CD4-positive, alpha-beta T cell treated with Interleukin-6 for 4 hours (primary cell): ENCODE results near the gene ATP8B2.
"Not testable (repeated sequence)": the region's sequence is repeated elsewhere in the genome, so short reads cannot be mapped to it uniquely, and the experiment has no call there.

Source experiments
- DNase-seq: peaks from one replicate; pipeline ENCODE4 v3.0.0-alpha.2; 2020; ENCODE audit warnings: mixed read lengths

Gene ATP8B2, protein sequence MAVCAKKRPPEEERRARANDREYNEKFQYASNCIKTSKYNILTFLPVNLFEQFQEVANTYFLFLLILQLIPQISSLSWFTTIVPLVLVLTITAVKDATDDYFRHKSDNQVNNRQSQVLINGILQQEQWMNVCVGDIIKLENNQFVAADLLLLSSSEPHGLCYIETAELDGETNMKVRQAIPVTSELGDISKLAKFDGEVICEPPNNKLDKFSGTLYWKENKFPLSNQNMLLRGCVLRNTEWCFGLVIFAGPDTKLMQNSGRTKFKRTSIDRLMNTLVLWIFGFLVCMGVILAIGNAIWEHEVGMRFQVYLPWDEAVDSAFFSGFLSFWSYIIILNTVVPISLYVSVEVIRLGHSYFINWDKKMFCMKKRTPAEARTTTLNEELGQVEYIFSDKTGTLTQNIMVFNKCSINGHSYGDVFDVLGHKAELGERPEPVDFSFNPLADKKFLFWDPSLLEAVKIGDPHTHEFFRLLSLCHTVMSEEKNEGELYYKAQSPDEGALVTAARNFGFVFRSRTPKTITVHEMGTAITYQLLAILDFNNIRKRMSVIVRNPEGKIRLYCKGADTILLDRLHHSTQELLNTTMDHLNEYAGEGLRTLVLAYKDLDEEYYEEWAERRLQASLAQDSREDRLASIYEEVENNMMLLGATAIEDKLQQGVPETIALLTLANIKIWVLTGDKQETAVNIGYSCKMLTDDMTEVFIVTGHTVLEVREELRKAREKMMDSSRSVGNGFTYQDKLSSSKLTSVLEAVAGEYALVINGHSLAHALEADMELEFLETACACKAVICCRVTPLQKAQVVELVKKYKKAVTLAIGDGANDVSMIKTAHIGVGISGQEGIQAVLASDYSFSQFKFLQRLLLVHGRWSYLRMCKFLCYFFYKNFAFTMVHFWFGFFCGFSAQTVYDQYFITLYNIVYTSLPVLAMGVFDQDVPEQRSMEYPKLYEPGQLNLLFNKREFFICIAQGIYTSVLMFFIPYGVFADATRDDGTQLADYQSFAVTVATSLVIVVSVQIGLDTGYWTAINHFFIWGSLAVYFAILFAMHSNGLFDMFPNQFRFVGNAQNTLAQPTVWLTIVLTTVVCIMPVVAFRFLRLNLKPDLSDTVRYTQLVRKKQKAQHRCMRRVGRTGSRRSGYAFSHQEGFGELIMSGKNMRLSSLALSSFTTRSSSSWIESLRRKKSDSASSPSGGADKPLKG

GRCh38 chr1:154324669-154325582, at the start of gene ATP8B2:
Gene ATP8B2 (plus strand): TSS chr1:154325525. CDS start chr1:154328142, 2,617 bp downstream.
- peak; percentile 85 for DNase-seq

DNA sequence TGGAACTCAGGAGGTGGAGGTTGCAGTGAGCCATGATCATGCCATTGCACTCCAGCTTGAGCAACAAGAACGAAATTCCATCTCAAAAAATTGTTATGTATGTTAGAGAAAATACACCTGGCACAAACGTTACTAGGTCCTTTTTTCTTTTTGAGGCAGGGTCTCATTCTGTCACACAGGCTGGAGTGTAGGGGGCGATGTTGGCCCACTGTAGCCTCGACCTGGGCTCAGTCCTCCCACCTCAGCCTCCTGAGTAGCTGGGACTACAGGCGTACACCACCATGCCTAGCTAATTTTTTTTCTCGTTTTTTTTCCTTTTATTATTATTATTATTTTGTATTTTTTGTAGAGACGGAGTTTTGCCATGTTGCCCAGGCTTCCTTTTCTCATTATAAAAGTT, 48.5 kb upstream of the ATP8B2 start:
- DNase-seq, result peak; percentile 42

DNA sequence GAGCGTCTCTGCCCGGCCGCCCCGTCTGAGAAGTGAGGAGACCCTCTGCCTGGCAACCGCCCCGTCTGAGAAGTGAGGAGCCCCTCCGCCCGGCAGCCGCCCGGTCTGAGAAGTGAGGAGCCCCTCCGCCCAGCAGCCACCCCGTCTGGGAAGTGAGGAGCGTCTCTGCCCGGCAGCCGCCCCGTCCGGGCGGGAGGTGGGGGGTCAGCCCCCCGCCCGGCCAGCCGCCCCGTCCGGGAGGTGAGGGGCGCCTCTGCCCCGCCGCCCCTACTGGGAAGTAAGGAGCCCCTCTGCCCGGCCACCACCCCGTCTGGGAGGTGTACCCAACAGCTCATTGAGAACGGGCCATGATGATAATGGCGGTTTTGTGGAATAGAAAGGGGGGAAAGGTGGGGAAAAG, 37.7 kb upstream of the ATP8B2 start:
- not testable (repeated sequence) for DNase-seq

DNA sequence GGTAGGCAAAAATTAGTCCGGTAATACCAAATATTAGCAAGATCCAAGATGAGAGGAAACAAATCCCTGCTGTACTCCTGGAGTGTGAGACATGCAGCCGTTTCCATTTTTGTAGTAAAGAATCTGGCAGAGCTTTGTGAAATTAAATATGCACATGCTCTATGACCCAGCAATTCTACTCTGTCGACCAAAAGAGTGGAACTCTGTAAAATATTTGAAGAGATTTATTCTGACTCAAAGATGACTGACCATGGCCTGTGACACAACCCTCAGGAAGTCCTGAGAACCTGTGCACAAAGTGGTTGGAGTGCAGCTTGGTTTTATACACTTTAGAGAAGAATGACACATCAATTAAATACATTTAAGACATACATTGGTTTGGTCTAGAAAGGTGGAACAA, 36.7 kb upstream of the ATP8B2 start:
- DNase-seq, result no peak

DNA sequence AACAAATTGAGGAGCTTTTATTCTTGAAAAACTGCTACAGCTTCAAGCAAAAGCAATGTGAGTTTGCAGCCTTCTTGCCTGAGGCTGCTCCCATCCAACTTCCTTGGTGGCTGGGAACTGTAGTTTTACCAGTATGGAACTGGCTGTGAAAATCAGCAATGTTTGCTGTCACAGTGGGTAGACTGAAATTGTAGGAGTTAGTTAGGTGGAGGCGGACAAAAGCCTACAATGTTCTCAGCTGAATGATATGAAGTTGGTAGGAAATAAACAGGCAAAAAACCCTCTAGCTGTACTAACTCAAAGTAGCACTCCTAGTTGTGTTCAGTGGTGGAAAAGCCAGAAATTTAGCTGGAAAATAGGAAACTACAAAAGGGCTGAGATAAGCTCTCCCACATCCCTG, 34.4 kb upstream of the ATP8B2 start:
- no peak for DNase-seq

DNA sequence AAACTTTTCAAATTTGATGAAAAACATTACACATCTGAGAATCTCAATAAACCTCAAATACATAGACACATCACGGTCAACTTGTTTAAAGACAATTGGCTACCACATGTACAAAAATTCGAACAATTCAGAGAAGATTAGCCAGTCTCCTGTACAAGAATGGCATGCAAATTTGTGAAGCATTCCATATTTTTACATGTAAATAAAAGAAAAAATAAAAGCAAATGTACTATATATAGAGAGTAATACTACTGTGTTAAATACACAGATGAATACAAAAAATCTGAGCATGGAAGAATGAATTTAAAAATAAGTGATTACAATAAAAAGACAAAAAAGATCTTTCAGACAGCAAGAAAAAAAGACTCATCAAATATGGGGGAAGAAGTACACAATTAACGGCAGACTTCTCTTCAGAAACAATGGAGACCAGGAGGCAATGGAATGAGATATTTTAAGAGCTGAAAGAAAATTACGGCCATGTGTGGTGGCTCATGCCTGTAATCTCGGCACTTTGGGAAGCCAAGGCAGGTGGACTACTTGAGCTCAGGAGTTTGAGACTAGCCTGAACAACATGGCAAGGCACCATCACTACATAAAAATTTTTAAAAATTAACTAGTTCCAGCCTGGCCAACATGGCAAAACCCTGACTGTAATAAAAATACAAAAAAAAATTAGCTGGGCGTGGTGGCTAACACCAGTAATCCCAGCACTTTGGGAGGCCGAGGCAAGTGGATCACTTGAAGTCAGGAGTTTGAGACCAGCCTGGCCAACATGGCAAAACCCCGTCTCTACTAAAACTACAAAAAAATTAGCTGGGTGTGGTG, 29.7 kb upstream of the ATP8B2 start:
- no peak for DNase-seq

DNA sequence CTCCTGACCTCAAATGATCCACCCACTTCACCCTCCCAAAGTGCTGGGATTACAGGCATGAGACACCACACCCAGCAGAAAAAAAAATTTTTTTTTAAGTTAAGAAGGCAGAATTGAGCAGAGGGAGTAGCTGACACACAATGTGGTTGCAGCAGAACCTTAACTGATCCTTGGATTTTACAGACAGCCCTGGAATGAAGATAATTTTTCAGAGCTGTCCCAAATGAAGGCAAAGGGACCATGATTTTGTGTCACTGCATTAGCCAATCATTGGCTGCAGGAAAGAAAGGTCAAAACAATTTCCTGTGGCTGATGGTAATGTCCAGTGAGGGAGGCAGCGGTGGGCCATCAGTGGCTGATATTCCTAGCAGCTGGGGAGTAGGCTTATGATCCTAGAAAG, 23.7 kb upstream of the ATP8B2 start:
- no peak for DNase-seq

DNA sequence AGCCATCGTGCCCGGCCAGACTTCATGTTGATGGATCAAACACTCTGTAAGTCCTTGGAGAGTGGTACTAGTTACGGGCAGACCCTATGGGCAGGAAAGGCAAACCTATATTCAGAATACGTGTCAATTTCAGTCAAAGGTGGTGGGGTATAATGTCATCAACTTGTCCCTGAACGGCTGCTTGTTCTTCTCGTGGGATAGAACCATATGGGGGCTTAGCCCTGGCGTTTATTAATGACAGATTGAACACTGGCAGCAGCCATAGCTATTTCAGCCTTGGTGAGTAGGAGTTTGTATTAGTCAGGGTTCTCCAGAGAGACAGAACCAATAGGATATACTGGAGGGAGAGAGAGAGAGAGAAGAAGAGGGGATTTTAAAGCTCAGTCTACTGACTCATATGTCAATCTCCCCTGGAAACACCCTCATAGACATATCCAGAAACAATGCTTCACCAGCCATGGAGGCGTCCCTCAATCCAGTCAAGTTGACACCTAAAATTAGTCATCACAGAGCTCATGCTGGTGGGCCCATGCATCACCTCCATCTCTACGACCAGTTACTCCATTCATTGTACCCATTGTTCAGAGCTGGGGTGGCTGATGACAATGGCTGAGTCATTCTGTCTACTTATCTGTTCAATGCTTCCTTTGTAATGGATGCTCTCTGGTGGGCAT, 20.5 kb upstream of the ATP8B2 start:
- no peak for DNase-seq

DNA sequence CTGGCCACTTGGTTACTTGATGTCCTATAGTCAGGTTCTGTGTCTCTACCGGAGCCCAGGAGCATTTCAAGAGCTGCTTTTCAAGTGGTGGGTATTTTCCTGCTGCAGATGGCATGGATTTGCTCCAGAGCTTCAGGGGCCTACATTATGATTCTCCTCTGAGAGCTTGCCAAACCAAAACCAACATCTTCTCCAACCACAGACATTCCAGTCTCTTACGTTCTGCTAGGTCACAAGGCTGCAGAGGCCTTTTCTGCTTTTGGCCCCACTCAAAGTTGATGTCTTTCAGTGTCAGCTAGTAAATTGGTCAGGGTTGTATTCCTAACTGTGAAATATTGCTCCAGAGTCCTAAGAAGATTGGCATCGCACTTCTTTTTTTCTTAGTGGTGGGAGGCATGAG, 19.2 kb upstream of the ATP8B2 start:
- DNase-seq, result no peak

DNA sequence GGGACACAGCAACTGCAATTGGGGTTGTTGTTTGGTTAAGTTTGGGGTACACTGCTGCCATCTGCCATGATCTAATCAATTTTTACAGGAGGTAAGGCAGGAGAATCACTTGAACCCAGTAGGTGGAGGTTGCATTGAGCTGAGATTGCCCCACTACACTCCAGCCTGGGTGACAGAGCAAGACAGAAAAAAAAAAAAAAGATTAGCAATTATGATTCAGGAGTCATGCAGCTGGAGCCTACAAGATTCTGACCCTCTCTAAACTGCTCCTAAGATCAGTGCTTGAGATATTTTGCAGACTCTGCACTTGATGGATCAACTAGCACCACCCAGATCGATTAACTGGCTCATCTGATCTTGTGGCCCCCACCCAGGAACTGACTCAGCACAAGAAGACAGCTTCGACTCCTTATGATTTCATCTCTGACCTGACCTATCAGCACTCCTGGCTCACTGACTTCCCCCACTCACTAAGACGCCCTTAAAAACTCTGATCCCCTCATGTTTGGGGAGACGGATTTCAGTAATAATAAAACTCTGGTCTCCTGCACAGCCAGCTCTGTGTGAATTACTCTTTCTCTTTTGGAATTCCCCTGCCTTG, 17.6 kb upstream of the ATP8B2 start:
- not testable (repeated sequence) for DNase-seq

DNA sequence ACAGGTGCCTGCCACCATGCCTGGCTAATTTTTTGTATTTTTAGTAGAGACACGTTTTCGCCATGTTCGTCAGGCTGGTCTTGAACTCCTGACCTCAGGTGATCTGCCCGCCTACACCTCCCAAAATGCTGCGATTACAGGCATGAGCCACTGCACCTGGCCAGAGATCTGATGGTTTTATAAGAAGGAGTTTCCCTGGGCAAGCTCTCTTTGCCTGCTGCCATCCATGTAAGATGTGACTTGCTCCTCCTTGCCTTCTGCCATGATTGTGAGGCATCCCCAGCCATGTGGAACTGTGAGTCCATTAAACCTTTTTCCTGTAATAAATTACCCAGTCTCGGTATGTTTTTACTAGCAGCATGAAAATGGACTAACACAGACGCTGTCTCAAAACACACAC, 16.2 kb upstream of the ATP8B2 start:
- not testable (repeated sequence) for DNase-seq

- not testable (repeated sequence) for DNase-seq
Measured at GRCh38 chr1:154312229-154313065, 12.9 kb upstream of the ATP8B2 start.

DNA sequence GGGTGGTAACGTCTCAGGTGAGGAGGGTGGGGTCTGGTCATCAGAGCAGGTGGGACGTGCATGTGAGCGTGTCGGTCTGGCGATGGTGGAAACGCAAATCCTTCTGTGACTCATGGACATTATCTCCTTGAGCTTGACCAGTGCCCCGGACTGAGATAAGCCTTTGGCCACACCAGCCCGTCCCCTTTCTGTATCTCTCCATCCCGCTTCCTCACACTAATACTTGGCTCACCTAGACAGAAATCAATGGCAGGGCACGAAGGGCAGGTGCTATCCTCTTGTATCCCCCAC, 12.3 kb upstream of the ATP8B2 start:
- DNase-seq, result no peak

GRCh38 chr1:154314226-154314625, 11.1 kb upstream of the ATP8B2 start:
- DNase-seq, result not testable (repeated sequence)

- no peak for DNase-seq
Measured at GRCh38 chr1:154316704-154317103, 8.6 kb upstream of the ATP8B2 start.

DNA sequence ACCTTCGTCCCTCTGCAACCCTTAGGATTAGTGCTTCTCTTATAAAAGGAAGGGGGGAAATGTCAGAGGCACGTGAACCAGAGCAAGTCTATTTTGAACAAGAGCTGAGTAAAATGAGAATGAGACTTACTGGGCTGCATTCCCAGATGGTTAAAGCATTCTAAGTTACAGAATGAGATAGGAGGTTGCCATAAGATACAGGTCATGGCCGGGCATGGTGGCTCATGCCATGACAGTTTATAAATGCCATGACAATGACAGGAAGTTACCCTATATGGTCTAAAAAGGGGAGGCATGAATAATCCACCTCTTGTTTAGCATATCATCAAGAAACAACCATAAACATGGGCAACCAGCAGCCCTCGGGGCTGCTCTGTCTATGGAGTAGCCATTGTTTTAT, 6.9 kb upstream of the ATP8B2 start:
- no peak for DNase-seq

DNA sequence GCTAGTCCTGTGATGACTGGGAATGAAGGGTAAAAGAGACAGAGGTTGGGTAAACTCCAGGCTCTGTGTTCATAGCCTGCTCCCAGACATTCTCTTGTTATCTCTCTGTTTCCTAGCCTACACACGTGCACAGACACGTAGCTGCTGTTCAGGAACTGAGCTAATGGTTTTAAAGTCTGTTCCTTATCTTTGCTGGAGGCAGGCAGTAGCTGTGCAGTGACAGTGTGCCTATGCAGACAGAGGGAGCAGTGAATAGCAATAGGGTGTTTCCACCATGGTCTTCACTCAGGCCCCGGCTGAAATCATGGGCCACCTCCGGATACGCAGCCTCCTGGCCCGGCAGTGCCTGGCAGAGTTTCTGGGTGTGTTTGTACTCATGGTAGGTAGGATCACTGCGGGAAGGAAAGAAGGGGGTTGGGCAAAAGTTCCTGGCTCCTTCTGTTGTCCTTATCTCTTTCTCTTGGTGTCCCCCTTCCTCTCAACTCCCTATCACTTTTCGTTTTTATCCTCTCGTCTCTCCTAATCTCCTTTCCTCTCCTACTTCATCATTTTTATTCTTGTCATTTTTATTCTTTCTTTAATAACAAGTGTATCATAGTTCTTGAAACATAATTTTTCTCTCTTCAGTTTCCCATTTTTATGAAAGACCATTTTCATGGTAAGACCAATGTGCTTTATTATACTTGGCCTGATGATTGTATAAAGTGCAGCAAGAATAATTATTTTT, 4.3 kb upstream of the ATP8B2 start, which contains the start of gene AQP10:
TSS of gene AQP10 (plus strand) at position 212 of the 727 bp plus-strand sequence. CDS start at position 275, 63 bp downstream.
- no peak for DNase-seq

DNA sequence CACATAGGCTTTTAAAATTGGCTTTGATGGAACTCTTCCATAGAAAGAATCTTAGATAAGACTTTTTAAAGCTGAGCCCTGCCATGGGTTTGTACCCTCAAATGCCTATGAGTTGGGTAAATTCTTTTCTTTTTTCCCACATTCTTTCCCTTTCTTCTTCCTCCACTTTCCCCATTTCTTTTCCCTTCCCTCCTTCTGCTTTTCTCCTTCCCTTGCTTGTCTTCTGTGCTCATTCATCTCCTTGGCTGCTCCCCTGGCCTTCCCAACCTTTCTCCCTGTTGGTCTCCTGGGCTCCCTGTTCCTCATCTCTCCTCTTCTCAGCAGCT, 3.8 kb upstream of the ATP8B2 start:
- DNase-seq, result not testable (repeated sequence)

DNA sequence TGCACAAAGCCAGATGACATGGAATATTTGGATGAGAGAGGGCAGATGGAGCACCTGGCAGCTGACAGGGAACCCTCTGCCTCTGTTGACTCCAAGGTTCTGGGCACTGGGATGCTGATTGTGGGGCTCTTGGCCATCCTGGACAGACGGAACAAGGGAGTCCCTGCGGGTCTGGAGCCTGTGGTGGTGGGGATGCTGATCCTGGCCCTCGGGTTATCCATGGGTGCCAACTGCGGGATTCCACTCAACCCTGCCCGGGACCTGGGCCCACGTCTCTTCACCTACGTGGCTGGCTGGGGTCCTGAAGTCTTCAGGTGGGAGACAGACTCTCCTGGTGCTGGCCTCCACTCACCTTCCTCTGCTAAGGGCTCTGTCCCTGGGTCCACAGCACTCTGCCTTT, 1.8 kb upstream of the ATP8B2 start:
- no peak for DNase-seq
